ENCODE results near the gene ASB8. TPM values are rescaled to one million over a fixed set of nuclear protein-coding genes. Genes with fewer than 3 reads are reported as not detected.
A peak's percentile ranks its signal among the peaks of the same experiment; 100 is the strongest.

The ASB8 gene
- total RNA-seq, 3 donors from 2014 or later (not counting 1 experiment from before 2014, with no cell fraction given), result 62.9 to 73.8 (median 71.3) TPM

GRCh38 chr12:48110691-48111311 lies 46.5 kb downstream of the ASB8 start:
- DNase-seq, result no peak
- no peak for TF ChIP-seq CTCF (IDR thresholded peaks at IDR 0.05)
- H3K9me3 Mint-ChIP-seq, result no peaks in the 10 kb centered on the region

GRCh38 chr12:48109424-48109823 lies 47.9 kb downstream of the ASB8 start:
- intact Hi-C loops (cut with micrococcal nuclease), result loop anchor here (5.0 kb wide), 1 partner anchor 297 kb away; no protein-coding TSS in a partner anchor
- peaks cover 8 to 14% of the 10 kb centered on the region in 2 donors for H3K27me3 Mint-ChIP-seq (ENCODE audit: low read depth in 2 of 2)
- DNase-seq (no peak), ATAC-seq (no peak)
- no peak for TF ChIP-seq CTCF (IDR thresholded peaks at IDR 0.05)
- peaks cover 11% of the 10 kb centered on the region for H3K4me1 ChIP-seq (ENCODE audit: control insufficient read depth, insufficient read depth, low read length)
- H3K9me3 ChIP-seq (ENCODE audit: control insufficient read depth, insufficient read depth, low read length), result no peaks in the 10 kb centered on the region
- H3K4me3 ChIP-seq (ENCODE audit: low read length), result no peak overlapping the region
- H3K36me3 ChIP-seq (ENCODE audit: control insufficient read depth, insufficient read depth, low read length), result no peaks in the 10 kb centered on the region
- no peak overlapping the region for H3K4me3 Mint-ChIP-seq
- no peak overlapping the region for H3K27ac Mint-ChIP-seq
- no peak overlapping the region for H3K27ac ChIP-seq (ENCODE audit: low read length)
- peaks cover 17 to 20% of the 10 kb centered on the region in 2 donors for H3K4me1 Mint-ChIP-seq
- no peaks in the 10 kb centered on the region for H3K9me3 Mint-ChIP-seq
- H3K36me3 Mint-ChIP-seq, result no peaks in the 10 kb centered on the region
- no peaks in the 10 kb centered on the region for H3K27me3 ChIP-seq (ENCODE audit: control insufficient read depth, insufficient read depth, low read length)

More at GRCh38 chr12:48110691-48111311, 46.5 kb downstream of the ASB8 start:
- H3K4me3 ChIP-seq (ENCODE audit: low read length), result no peak overlapping the region
- WGBS (ENCODE audit: insufficient coverage), result 71% methylated on average over 1 of the region's 1 CpG
- intact Hi-C loops (cut with micrococcal nuclease), result no loop called here
- H3K36me3 ChIP-seq (ENCODE audit: control insufficient read depth, insufficient read depth, low read length), result no peaks in the 10 kb centered on the region
- H3K4me3 Mint-ChIP-seq, result no peak overlapping the region
- H3K4me1 Mint-ChIP-seq, result peaks cover 6 to 9% of the 10 kb centered on the region in 2 donors
- no peaks in the 10 kb centered on the region for H3K9me3 ChIP-seq (ENCODE audit: control insufficient read depth, insufficient read depth, low read length)
- H3K27ac ChIP-seq (ENCODE audit: low read length), result no peak overlapping the region
- no peak overlapping the region for H3K27ac Mint-ChIP-seq
- H3K36me3 Mint-ChIP-seq, result no peaks in the 10 kb centered on the region
- H3K4me1 ChIP-seq (ENCODE audit: control insufficient read depth, insufficient read depth, low read length), result peaks cover 10% of the 10 kb centered on the region
- peaks cover 17 to 18% of the 10 kb centered on the region in 2 donors for H3K27me3 Mint-ChIP-seq (ENCODE audit: low read depth in 2 of 2)
- no peaks in the 10 kb centered on the region for H3K27me3 ChIP-seq (ENCODE audit: control insufficient read depth, insufficient read depth, low read length)
- ATAC-seq, result no peak

- Histone ChIP-seq H3K4me1 (ENCODE audit: control insufficient read depth, insufficient read depth, low read length) (peaks cover 13% of the 10 kb centered on the region), H3K9me3 (ENCODE audit: control insufficient read depth, insufficient read depth, low read length) (no peaks in the 10 kb centered on the region), H3K27me3 (ENCODE audit: control insufficient read depth, insufficient read depth, low read length) (no peaks in the 10 kb centered on the region), H3K4me3 (ENCODE audit: low read length) (peak overlapping the region; percentile 87), H3K36me3 (ENCODE audit: control insufficient read depth, insufficient read depth, low read length) (no peaks in the 10 kb centered on the region), H3K27ac (ENCODE audit: low read length) (peak overlapping the region; percentile 98)
- H3K9me3 Mint-ChIP-seq, result no peaks in the 10 kb centered on the region
- ATAC-seq (no peak), DNase-seq (peak in 1 of 2 donors; percentile 20)
- peaks cover 7 to 9% of the 10 kb centered on the region in 2 donors for H3K27me3 Mint-ChIP-seq (ENCODE audit: low read depth in 2 of 2)
- peaks cover 20 to 37% of the 10 kb centered on the region in 2 donors for H3K4me1 Mint-ChIP-seq
- H3K36me3 Mint-ChIP-seq, result no peaks in the 10 kb centered on the region
- TF ChIP-seq CTCF (IDR thresholded peaks at IDR 0.05), result no peak
- WGBS (ENCODE audit: insufficient coverage), result 73% methylated on average over 5 of the region's 5 CpGs
- peak overlapping the region; percentile 89 for H3K4me3 Mint-ChIP-seq
- intact Hi-C loops (cut with micrococcal nuclease), result loop anchor here (1.0 to 5.0 kb wide), 3 partner anchors 50 to 295 kb away; partner anchors contain the start of gene ASB8
- peak overlapping the region; percentile 94 to 99 for H3K27ac Mint-ChIP-seq
These were observed 50.4 kb downstream of the ASB8 start for GRCh38 chr12:48106681-48107613.

Data from natural killer cell (primary cell).